Fibroblast of lung (primary cell): ENCODE results near the gene UNC13C. TPM values are rescaled to one million over a fixed set of nuclear protein-coding genes. Genes with fewer than 3 reads are reported as not detected.

Experiments used
- DNase-seq, 2 donors: peaks; one replicate each; pipeline versions ENCODE4 v3.0.0 to v3.0.0-alpha.2; 2010; ENCODE audit warnings: low read depth in 2 of 2
- H2AFZ ChIP-seq: 2 replicates; pipeline ENCODE4 v1.5.1; 2012; ENCODE audit warnings: low read length, control low read depth, inconsistent platforms
- H3K27ac ChIP-seq: 2 replicates; pipeline ENCODE4 v1.5.1; 2011; ENCODE audit warnings: low read length, control low read depth; ENCODE audit not compliant: insufficient read depth
- H3K27me3 ChIP-seq: 2 replicates; pipeline ENCODE4 v1.5.1; 2011; ENCODE audit warnings: mild to moderate bottlenecking, low read length; ENCODE audit not compliant: control insufficient read depth, insufficient read depth
- H3K36me3 ChIP-seq: 2 replicates; pipeline ENCODE4 v1.5.1; 2011; ENCODE audit warnings: low read length; ENCODE audit not compliant: control insufficient read depth, insufficient read depth
- H3K4me1 ChIP-seq: 2 replicates; pipeline ENCODE4 v1.5.1; 2011; ENCODE audit warnings: low read length; ENCODE audit not compliant: control insufficient read depth, insufficient read depth; ENCODE audit errors: extremely low read depth
- H3K4me2 ChIP-seq: 2 replicates; pipeline ENCODE4 v1.5.1; 2011; ENCODE audit warnings: low read length, control low read depth; ENCODE audit not compliant: insufficient read depth; ENCODE audit errors: extremely low read depth
- H3K4me3 ChIP-seq, 4 experiments: fragments of 200-600 bp in 1 of 4; sonication (generic) in 1 of 4; replicated peaks in 1 of 4; 2 replicates each; pipeline ENCODE4 v1.5.1; 2011 to 2016; ENCODE audit warnings: low read length in 4 of 4, low read depth in 3 of 4, mild to moderate bottlenecking in 3 of 4, control low read depth in 2 of 4, inconsistent platforms in 1 of 4, mixed read lengths in 1 of 4; ENCODE audit not compliant: insufficient read depth in 1 of 4; ENCODE audit errors: control extremely low read depth in 1 of 4
- H3K79me2 ChIP-seq: 2 replicates; pipeline ENCODE4 v1.5.1; 2012; ENCODE audit warnings: mild to moderate bottlenecking, low read length, inconsistent platforms; ENCODE audit not compliant: control insufficient read depth, insufficient read depth
- H3K9ac ChIP-seq: 2 replicates; pipeline ENCODE4 v1.5.1; 2011; ENCODE audit warnings: mild to moderate bottlenecking, low read length, control low read depth; ENCODE audit not compliant: insufficient read depth
- H3K9me3 ChIP-seq: 2 replicates; pipeline ENCODE4 v1.5.1; 2012; ENCODE audit warnings: low read depth, low read length; ENCODE audit not compliant: control insufficient read depth, insufficient read depth
- H4K20me1 ChIP-seq: 2 replicates; pipeline ENCODE4 v1.5.1; 2011; ENCODE audit warnings: low read length; ENCODE audit not compliant: control insufficient read depth, insufficient read depth; ENCODE audit errors: extremely low read depth
- CTCF ChIP-seq, 2 donors: IDR thresholded peaks in 1 of 2; conservative IDR thresholded peaks in 1 of 2; 1 replicate in 1 of 2; 2 replicates in 1 of 2; pipeline ENCODE4 v1.5.1; 2011 to 2012; ENCODE audit warnings: low read length in 2 of 2, control low read depth in 1 of 2, inconsistent platforms in 1 of 2, low read depth in 1 of 2, mild to moderate bottlenecking in 1 of 2
- EZH2 ChIP-seq: IDR thresholded peaks from 2 replicates; pipeline ENCODE4 v1.5.1; 2012; ENCODE audit warnings: low read length, control low read depth, mild to moderate bottlenecking; ENCODE audit errors: missing control alignments
- polyA plus RNA-seq, 2 donors: library from polyadenylated mRNA; depleted of rRNA in 1 of 2; stranded (reverse) in 1 of 2; unstranded in 1 of 2; fragments of >200 nt; gene quantifications; 2 replicates each; pipeline ENCODE4 v1.2.1, GENCODE V29; 2011 to 2012; ENCODE audit warnings: missing spikeins in 1 of 2
- total RNA-seq: library from RNA; depleted of rRNA; stranded (reverse); fragments of >200 nt; gene quantifications from 2 replicates; pipeline ENCODE4 v1.2.1, GENCODE V29; 2014

Gene UNC13C
- total and polyA plus RNA-seq, 2 donors (not counting 1 experiment from before 2014, with no cell fraction given) = not detected

GRCh38 chr15:54571576-54571975 is 593.3 kb downstream of the UNC13C start:
- no peaks in the 10 kb centered on the region for H3K79me2 ChIP-seq
- H3K9ac ChIP-seq = no peak overlapping the region
- no peak overlapping the region for H3K4me2 ChIP-seq
- no peaks in the 10 kb centered on the region for H3K27me3 ChIP-seq
- no peak overlapping the region for H2AFZ ChIP-seq
- TF ChIP-seq EZH2 (no peak), CTCF (conservative IDR thresholded peaks at IDR 0.05 in 1 of 2, IDR thresholded peaks at IDR 0.05 in 1 of 2; ENCODE audit: low read depth in 1 of 2, low read length in 2 of 2) (no peak)
- no peak for DNase-seq
- no peaks in the 10 kb centered on the region for H3K36me3 ChIP-seq
- no peak overlapping the region for H3K4me3 ChIP-seq
- H4K20me1 ChIP-seq = no peaks in the 10 kb centered on the region
- no peaks in the 10 kb centered on the region for H3K9me3 ChIP-seq
- no peaks in the 10 kb centered on the region for H3K4me1 ChIP-seq
- no peak overlapping the region for H3K27ac ChIP-seq

- no peak overlapping the region for H2AFZ ChIP-seq
- H3K36me3 ChIP-seq = no peaks in the 10 kb centered on the region
- no peaks in the 10 kb centered on the region for H4K20me1 ChIP-seq
- no peak for DNase-seq
- no peak overlapping the region for H3K4me2 ChIP-seq
- no peaks in the 10 kb centered on the region for H3K79me2 ChIP-seq
- no peaks in the 10 kb centered on the region for H3K4me1 ChIP-seq
- no peak overlapping the region for H3K4me3 ChIP-seq
- TF ChIP-seq EZH2 = no peak
- no peak for TF ChIP-seq CTCF (conservative IDR thresholded peaks at IDR 0.05 in 1 of 2, IDR thresholded peaks at IDR 0.05 in 1 of 2; ENCODE audit: low read depth in 1 of 2, low read length in 2 of 2)
- no peak overlapping the region for H3K27ac ChIP-seq
- no peaks in the 10 kb centered on the region for H3K27me3 ChIP-seq
- no peaks in the 10 kb centered on the region for H3K9me3 ChIP-seq
- no peak overlapping the region for H3K9ac ChIP-seq
Measured at GRCh38 chr15:54575586-54575985, 597.3 kb downstream of the UNC13C start.

- H3K4me3 ChIP-seq = no peak overlapping the region
- TF ChIP-seq CTCF (conservative IDR thresholded peaks at IDR 0.05 in 1 of 2, IDR thresholded peaks at IDR 0.05 in 1 of 2; ENCODE audit: low read depth in 1 of 2, low read length in 2 of 2) (no peak), EZH2 (no peak)
- H3K36me3 ChIP-seq = no peaks in the 10 kb centered on the region
- H3K9ac ChIP-seq = no peak overlapping the region
- H3K9me3 ChIP-seq = no peaks in the 10 kb centered on the region
- no peak overlapping the region for H3K27ac ChIP-seq
- H3K27me3 ChIP-seq = no peaks in the 10 kb centered on the region
- H4K20me1 ChIP-seq = no peaks in the 10 kb centered on the region
- no peaks in the 10 kb centered on the region for H3K79me2 ChIP-seq
- no peak for DNase-seq
- no peak overlapping the region for H2AFZ ChIP-seq
- no peak overlapping the region for H3K4me2 ChIP-seq
- no peaks in the 10 kb centered on the region for H3K4me1 ChIP-seq
Measured at GRCh38 chr15:54576298-54576935, 598.2 kb downstream of the UNC13C start.
